Activated gamma-delta T cell treated with anti-CD3 and anti-CD28 coated beads, Interleukin-2, amount 50 U/mL, for 16 hours (primary cell): ENCODE data around the gene EML2.
"Not testable (repeated sequence)": the region's sequence is repeated elsewhere in the genome, so short reads cannot be mapped to it uniquely, and the experiment has no call there.

Experiments used
- DNase-seq: peaks from one replicate; pipeline ENCODE4 v3.0.0-alpha.2; 2020; ENCODE audit warnings: low read depth

EML2 gene

DNA sequence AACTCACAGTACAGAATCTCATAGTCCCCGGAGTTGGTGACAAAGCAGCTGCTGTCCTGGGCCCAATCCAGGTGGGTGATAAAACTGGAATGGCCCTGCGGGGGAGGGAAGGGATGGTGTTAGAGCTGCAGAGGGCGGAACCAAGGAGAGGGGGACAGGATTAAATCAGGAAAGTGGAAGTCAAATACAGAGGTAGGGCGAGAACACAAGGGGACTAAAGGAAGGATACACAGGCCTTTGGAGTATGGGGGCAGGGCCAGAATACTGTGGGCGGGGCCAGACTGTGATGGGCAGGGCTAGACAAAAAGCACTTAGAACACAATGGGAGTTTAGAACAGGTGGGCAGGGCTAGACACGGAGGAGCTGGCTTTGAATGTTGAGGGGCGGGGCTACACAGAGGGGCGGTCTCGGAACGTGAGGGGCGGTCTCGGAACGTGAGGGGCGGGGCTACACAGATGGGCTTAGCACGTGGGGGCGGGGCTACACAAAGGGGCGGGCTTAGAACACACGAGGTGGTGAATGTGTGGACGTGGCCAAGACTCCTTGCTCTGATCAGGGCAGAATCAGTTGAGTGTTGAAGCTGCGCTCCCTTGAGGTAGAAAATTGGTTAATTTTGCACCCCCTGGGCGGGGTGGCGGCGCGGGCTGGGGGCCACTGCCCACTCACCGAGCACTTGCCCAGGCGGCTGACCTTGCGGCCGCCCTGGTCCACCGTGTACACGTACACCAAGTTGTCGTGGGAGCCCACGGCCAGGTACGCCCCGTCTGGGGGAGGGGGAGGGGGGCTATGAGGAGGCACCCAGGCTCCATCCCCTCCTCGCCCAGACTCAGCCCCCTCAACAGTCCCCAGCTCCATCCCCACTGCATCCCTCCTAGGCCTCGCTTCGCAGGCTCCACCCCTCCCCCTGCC lies 23.1 kb downstream of the EML2 start:
- DNase-seq: peak; percentile 28

DNA sequence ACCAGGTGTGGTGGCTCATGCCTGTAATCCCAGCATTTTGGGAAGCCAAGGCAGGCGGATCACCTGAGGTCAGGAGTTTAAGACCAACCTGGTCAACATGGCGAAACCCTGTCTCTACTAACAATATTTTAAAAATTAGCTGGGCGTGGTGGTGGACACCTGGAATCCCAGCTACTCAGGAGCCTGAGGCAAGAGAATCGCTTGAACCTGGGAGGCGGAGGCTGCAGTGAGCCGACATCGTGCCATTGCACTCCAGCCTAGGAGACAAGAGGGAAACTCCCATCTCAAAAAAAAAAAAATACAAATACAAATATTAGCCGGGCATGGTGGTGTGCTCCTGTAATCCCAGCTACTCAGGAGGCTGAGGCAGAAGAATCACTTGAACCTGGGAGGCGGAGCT lies 24.1 kb downstream of the EML2 start:
- not testable (repeated sequence) for DNase-seq

DNA sequence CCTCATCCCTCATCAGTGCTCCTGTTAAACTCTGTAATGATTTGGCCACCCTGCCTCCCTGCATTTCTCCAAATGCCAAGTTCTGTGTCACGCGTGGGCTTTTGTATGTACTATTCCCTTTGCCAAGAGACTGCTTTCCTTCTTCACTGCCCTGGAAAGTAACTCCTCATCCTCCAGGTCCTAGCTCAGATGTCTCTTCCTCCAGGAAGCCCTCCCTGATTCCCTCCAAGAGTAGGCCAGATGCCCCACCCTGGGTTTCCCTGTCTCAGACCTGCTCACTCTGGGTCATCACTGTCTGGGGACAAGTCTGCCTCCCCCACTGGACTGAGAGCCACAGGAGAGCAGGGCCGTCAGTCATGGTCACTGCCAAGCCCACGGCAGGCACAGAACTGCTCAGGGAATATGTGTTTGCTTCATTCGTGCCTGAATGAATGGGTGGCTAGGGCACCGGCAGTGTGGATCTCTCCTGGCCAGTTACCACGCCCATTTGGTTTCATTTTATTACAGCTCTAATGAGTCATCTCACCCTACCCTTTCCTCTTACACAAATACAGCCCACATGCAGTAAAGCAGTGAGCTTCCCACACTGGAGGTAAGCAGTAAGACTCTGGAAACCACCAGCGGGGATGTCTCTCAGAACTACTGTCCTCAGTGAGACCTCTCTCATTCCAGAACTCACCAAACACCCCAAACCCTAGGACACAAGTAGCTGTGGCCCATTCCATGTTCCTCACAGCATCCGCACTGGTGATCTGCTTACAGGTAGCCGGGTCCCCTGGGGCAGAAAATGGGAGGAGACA lies 25.1 kb downstream of the EML2 start:
- DNase-seq: peak; percentile 7

DNA sequence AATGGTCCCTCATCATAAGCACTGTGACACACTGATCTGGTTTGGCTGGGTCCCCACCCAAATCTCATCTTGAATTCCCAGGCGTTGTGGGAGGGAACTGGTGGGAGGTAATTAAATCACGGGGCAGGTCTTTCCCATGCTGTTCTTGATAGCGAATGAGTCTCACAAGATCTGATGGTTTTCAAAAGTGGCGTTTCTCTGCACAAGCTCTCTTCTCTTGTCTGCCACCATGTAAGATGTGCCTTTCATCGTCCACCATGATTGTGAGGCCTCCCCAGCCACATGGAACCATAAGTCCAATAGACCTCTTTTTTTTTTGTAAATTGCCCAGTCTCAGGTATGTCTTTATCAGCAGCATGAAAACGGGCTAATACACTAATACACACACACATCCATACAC lies 30.2 kb downstream of the EML2 start:
- no peak for DNase-seq

DNA sequence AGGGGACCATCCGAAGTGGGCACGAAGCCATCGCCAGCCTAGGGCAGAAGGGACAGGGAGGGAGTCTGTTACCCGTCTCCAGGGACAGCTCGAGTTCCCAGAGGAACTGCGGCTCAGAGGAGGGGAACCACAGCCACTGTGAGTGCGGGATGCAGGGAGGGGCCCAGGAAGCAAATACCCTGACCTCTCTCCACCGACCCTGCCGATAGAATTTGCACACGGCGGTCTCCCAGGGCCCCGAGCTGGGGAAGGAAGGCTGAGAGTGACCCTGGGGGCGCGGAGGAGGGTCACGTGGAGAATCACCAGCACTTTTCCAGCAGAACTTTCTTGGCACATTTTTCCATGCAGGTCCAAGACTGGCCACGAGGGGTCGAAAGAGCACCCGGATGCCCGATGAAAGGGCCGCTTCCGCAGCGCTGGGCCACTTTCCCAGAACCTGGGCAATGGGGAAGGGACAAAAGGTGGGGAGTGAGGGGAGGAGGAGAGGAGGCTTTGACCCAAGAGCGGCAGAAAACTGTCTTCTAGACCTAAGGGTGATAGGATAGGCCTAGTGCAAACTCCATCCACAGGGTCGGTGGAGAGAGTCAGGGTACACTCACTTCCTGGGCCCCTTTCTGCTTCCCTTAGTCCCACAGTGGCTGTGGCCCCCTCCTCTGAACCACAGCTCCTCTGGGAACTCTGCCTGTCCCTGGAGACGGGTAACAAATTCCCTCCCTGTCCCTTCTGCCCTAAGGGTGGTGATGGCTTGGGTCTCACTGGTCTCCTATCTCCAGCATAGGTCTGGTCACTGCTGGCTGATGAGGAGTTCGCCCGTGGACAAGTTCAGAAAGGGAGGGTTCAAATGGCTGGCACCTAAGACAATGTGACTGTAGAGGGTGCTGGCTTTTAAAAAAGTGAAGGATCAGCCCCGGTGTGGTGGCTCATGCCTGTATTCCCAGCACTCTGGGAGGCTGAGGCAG lies 31.8 kb downstream of the EML2 start:
- no peak for DNase-seq

DNA sequence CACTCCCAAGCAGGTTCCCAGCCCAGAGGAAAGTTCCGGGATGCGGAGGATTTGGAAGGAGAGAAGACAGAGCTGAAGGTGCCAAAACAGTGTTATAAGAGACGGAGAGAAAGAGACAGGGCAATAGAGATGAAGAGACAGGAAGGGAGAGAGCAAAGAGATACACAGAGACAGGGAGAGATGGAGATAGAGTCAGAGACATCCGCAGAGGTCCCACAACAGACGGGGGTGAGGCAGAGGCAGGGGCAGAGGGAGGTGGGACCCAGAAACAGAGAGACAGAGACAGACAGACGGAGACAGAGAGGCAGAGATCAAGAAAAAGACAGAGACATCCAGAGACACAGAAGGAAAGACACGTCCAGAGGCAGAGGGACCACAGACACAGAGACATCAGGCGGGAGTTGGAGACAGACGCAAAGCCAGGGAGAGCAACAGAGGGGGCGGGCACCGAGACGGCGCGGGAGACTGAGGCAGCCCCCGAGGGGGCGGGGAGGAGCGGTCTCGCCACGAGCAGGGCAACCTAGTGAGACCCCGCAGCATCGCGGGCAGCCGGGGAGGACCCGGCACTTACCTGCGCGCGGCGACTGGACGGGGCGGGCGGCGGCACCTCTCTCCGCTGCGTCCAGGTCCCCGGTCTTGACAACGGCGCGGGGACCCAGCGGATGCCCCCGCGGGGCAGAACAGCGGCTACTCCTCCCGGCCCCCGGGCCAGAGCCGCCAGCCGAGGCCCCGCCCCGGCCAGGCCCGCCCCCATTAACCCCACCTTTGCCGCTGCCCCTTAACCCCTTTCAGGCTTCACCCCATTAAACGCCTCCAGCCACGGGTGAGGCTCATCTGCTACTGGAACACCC lies 37.4 kb downstream of the EML2 start, which contains the start of gene GPR4:
GPR4 (minus strand) TSS at position 689 of the 851 bp plus-strand sequence. CDS start 10,346 bp downstream, outside the sequence.
- no peak for DNase-seq

DNA sequence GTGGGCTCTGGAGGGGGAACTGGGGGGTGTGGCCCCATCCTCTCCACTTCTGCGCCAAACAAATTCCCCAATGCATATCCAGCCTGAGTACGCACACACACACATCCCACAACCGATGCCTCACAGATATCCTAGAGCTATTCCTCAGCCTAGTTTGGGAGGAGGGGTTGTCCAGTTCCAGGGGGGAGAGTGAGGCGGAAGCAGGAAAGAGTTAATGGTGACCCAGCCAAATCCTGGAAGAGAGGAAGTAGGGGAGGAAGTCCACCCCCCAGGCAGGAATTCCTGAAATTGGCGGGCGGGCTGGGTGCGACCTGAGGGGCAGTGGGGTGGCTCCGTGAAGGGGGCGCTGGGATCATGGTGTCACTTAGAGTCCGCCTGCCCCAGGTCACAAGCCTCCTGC lies 38.1 kb downstream of the EML2 start:
- no peak for DNase-seq

DNA sequence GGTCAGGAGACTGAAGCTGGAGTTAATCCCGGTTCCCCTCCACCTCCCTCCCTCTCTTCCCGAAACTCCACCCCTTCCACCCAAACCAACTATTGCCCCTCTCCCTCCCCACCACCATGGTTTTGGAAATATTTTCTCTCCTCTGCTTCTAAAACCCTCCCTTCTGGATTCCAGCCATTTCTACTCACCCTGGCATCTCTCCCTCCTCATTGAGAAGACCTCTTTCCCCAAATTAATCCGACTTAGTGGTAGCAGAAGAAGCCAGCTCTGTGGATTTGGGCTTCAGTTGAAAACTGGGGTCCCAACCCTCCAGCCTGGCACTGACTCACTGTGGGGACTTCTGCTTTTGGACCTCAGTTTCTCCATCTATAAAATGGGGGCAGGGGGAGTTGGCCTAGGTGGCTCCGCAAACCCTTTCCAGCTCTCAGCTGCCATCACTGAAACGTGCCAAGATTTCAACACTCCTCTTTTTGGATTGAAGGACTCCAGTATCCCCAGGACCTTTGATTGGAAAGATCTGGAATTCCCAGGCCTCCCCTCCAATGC lies 38.8 kb downstream of the EML2 start:
- no peak for DNase-seq

DNA sequence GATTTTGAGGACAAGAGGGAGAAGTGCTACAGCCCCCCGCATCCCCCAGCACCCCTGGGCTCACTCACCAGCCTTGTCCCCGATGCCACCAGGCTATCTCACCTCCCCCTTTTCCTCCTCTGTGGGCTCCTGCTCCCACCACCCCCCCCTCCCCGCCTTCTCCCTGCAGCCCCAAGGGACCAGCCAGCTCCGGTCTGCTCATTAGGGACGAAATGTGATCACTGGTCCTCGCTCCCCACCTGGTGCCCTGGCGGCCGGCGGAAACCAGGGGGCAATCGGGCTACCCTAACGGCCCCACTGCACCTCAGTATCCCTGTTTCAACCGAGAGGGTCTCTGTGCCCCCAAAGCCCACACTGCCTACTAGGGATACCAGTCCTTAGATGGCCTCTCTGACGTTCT lies 39.9 kb downstream of the EML2 start:
- DNase-seq: no peak

DNA sequence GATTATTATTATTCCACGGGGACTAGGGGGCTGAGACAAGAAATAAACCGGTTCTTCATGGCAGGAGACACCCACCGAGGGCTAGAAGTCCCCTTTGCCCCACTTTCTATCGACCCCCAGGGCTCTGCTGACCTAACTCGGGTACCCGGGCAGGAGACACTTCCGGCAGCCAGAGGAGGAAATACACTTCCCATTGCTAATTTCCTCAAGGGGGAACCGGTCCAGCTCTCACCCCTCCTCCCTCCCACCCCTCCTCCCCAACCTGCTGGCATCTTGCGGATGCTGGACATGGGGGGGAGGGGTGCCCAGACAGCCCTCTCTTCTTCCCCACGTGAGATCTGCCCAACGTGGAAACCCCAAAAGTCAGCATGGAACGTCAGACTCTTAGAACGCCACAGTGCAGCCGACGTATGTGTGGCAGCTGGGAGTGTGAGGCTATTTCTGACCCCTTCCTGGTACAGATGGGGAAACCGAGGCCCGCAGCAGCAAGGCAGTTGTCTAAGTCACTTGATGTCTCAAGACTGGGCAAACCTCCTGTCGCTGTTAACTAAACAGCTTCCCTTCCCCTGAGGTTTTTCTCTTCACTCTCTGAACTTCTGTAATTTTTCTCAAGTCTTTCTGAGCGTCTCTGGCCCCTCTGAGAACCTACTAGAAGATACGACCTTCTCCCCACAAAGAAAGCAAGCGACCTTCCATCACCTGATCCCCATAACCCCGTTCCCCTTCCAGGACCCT lies 40.8 kb downstream of the EML2 start:
- DNase-seq: no peak

DNA sequence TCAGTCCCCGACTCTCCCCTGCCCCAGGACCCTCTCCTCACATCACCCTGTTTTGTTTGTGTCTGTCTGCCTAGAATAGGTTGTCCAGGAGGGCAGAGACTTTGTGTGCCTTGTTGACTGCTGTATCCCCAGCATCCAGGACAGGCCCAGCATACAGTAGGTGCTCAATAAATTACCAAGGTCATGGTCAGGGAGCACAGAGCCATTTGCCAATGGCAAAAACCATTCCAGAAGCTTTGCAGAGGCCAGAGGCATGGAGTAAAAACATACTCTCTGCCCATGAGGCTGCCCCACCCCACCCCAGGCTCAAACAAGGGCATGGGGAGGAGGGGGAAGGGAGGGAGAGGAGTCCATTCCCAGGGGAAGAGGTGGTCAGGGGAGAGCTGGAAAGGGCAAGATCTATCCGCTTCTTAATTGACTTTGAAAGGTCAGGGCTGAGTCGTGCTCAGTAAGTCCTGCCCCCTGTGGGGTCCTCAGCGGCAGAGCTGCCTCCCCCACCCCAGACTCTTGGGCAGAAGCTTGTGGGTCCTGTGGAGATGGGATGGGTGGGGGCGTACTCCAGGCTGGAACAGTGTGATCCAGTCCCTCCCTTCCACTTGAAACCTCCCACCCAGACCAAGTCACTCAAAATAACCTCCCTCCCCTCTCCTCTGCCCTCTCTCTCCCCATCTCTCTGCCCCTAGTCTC lies 41.6 kb downstream of the EML2 start:
- DNase-seq: no peak

DNA sequence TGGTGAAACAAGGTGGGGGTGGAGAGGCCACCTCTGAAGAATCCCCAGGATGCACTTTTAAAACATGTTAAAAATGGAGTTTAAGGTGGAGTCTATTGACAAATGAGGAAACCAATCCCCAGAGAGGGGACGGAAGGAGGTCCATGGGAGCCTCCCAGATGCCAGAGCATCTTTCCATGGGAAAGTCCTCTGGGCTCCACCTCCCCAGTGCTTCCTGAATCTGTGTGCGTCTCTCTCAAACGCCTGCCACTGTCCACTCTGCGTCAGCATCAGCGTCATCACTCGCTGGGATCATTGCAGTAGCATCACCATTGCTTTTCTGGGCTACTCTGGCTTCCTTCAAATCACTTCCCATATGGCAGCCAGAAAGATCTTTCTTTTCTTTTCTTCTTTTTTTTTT lies 43.4 kb downstream of the EML2 start:
- no peak for DNase-seq

DNA sequence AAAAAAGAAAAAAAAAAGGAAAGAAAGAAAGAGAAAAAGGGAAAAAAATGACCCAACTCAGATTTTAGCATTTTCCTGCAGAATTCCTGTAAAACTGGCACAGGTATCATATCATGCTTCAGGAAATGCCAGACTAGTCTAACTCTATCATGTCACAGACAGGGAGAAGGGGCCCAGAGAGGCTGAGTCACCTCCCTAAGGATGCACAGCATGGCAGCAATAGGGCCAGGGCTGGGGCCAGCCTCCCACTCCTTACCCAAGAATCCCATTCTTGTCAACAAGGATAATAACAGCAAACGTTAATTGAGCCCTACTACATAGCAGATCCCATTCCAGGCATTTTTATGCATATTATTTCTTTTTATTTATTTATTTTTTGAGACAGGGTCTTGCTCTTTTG lies 45.7 kb downstream of the EML2 start:
- no peak for DNase-seq

DNA sequence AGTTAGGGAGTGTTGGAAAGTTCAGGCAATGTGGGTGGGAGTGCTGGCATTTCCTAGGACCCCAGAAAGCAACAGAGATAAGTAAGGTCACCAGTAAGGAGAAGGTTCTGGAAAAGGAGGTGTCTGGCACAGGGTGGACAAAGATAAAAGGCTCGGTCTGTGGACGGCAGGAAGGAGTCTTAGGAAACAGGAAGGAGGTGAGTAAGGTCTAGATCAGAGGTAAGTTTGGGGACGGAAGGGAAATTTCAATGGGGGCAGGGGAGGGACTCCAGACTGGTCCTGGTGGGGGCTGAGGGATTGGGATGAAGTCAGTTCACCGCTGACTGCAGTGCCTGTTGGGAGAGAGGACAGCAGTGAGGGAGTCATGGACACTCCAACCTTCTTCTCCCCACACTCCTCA lies 46.8 kb downstream of the EML2 start:
- no peak for DNase-seq

DNA sequence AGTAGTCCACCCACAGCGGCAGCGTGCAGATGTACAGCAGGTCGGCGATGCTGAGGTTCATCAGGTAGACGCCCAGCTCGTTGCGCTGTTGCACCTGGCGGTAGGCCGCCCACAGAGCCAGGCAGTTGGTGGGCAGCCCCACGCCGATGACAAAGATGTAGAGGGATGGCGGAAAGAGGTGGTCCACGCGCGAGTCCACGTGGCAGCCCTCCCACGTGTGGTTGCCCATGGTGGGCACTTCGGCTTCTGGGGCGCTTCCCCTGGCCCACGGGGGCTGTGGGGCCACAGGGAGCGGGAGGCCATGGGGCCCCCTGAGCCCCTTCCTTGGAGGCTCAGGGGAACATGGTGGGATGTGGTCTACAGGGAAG lies 47.6 kb downstream of the EML2 start:
- DNase-seq: no peak

DNA sequence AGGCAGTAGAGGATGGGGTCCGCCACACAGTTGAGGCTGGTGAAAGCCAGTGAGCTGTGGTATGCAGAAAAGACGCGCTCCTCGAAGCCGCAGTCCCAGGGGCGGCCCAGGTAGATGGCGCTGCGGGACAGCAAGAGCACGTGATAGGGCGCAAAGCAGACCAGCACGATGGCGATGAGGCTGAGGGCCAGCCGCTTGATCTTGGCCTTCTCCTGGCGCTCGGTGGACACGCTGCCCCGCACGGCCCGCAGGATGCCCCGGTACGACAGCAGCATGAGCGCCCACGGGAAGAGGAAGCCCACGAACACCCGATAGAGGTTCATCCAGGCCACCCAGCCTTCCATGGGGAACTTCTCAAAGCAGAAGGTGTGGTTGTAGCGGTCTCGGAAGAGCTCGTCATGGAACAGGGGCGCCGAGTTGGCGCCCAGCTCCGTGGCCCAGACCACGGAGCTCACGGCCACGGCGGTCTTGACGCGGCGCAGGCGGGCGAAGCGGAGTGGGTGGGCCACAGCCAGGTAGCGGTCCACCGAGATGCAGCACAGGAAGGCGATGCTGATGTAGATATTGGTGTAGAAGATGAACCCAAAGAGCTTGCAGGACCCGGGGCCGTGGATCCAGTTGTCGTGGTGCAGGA lies 48.1 kb downstream of the EML2 start:
- DNase-seq: no peak

DNA sequence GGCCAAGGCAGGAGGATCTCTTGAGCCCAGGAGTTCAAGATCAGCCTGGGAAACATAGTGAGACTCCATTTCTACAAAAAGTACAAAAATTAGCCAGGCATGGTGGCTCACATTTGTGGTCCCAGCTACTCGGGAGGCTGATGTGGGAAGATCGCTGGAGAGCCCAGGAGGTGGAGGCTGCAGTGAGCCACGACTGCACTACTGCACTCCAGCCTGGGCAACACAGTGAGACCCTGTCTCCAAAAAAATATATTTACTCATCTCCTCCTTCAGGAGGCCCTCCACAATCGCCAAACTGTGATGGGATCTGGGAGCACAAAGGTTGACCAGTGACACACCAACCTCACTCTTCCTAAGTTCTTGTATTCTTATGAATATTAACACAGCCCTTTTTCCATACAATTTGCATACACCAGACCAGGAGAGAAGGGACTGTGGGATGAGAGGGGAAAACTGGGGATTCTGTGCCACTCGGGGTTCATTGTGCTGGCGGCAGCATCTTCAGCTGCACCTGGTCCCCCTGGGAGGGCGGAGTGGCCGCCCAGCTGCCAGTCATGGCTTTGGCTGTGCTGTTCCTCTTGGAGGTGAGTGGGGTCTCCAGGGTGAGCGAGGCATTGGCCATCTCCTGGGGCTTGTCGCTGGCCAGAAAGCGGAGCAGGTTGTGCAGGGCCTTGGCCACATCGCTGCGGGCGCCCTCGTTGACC lies 48.7 kb downstream of the EML2 start:
- DNase-seq: no peak

DNA sequence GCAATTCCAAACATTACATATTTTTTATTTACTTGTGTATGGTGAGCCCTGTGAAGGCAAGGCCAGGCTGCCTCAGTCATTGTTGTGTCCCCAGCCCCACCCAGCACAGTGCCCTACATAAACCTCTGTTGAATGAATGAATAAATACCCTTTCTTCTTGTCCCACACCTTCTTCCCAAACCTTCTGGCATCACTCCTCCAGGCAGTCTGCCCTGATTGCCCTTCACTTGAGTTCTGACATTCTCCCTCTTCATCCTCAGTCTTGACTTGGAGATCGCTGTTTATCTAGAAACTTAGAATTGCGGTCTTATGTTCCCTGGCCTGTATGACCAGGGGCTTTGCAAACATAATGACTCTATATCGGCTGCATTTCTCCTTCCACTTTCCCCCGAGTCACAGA lies 49.4 kb downstream of the EML2 start:
- DNase-seq: no peak
